GM23248 (cell line): ENCODE measurements around the gene SNRK.

Experiments used
- EZH2 ChIP-seq: fragments of 200-600 bp; sonication (generic); IDR thresholded peaks from 2 replicates; pipeline ENCODE4 v1.6.1; 2018; ENCODE audit warnings: antibody characterized with exemption, mild to moderate bottlenecking; ENCODE audit not compliant: insufficient read depth, poor library complexity, severe bottlenecking
- EZH2phosphoT487 ChIP-seq: fragments of 200-600 bp; sonication (generic); IDR thresholded peaks from 2 replicates; pipeline ENCODE4 v1.6.1; 2018; ENCODE audit warnings: antibody characterized with exemption, moderate library complexity, mild to moderate bottlenecking, low read depth; ENCODE audit not compliant: insufficient read depth

- no peak for TF ChIP-seq EZH2
- TF ChIP-seq EZH2phosphoT487, result no peak
These were observed 63.4 kb downstream of the SNRK start for GRCh38 chr3:43349716-43350115.
